ENCODE results near the gene FOXJ3. TPM values are rescaled to one million over a fixed set of nuclear protein-coding genes. Genes with fewer than 3 reads are reported as not detected.

Gene FOXJ3
- total and polyA plus RNA-seq, 10 donors: 8.9 to 85.8 (median 57.3) TPM

DNA sequence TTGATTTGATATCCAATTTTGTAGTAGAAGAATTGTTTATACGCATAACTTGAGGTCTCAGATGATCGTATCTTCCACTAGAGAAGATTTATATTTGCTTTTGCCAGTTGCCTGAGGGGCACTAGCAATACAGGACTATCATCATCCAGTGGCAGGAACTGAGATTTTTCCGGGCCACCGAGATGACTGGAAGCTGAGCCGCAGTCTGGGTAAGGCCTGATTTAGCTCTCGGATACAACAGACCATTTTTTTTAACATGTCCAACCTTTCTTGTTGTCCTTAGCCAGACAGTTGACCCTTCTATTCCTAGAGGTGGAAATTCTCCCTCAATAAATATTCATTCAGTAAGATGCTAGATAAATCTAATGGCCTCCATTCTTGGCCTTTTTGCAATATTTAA is 207.3 kb downstream of the FOXJ3 start:
- Histone ChIP-seq H3K4me3 (no peak overlapping the region), H3K27ac (no peak overlapping the region), H3K4me1 (no peaks in the 10 kb centered on the region), H3K9me3 (peaks cover 0 to under 1% (median 0%) of the 10 kb centered on the region in 8 donors), H3K27me3 (replicated peaks in 1 of 7) (peaks cover 0 to 5% (median 0%) of the 10 kb centered on the region in 7 donors), H3K36me3 (no peaks in the 10 kb centered on the region)
- DNase-seq: no peak
- intact Hi-C loops (cut with DNase I; ENCODE audit: low total_unique reads): no loop called here
- TF ChIP-seq, protein P1, sequence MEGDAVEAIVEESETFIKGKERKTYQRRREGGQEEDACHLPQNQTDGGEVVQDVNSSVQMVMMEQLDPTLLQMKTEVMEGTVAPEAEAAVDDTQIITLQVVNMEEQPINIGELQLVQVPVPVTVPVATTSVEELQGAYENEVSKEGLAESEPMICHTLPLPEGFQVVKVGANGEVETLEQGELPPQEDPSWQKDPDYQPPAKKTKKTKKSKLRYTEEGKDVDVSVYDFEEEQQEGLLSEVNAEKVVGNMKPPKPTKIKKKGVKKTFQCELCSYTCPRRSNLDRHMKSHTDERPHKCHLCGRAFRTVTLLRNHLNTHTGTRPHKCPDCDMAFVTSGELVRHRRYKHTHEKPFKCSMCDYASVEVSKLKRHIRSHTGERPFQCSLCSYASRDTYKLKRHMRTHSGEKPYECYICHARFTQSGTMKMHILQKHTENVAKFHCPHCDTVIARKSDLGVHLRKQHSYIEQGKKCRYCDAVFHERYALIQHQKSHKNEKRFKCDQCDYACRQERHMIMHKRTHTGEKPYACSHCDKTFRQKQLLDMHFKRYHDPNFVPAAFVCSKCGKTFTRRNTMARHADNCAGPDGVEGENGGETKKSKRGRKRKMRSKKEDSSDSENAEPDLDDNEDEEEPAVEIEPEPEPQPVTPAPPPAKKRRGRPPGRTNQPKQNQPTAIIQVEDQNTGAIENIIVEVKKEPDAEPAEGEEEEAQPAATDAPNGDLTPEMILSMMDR (IDR thresholded peaks at IDR 0.05 in 8 of 11, conservative IDR thresholded peaks at IDR 0.05 in 3 of 11): no peak
- TF ChIP-seq POLR2A (IDR thresholded peaks at IDR 0.05) (no peak), POLR2AphosphoS5 (IDR thresholded peaks at IDR 0.05) (no peak)
- WGBS, 5 donors: 91 to 96% (median 92%) methylated on average over 6 of the region's 6 CpGs

Other genes with a start within 250 kb of the FOXJ3 start
- gene GUCA2B, start 181.8 kb downstream of the FOXJ3 start, total RNA-seq: not detected
- gene GUCA2B, start 181.8 kb downstream of the FOXJ3 start, polyA plus RNA-seq: not detected
- gene GUCA2A, start 170.5 kb downstream of the FOXJ3 start, total RNA-seq: not detected
- not detected for gene GUCA2A, start 170.5 kb downstream of the FOXJ3 start, polyA plus RNA-seq
- gene RIMKLA, start 45.6 kb upstream of the FOXJ3 start, total RNA-seq: 1 to 10 TPM in 2 of 7 donors, under 1 TPM in 5; 0.13 to 1.4 (median 0.68) TPM
- under 1 TPM; 0.06 to 0.13 (median 0.07) TPM for gene RIMKLA, start 45.6 kb upstream of the FOXJ3 start, polyA plus RNA-seq
- 1 to 10 TPM in 3 of 7 donors, under 1 TPM in 3, not detected in 1; 0.46 to 4.3 (median 0.88) TPM for gene ZMYND12, start 120.8 kb upstream of the FOXJ3 start, total RNA-seq
- gene ZMYND12, start 120.8 kb upstream of the FOXJ3 start, polyA plus RNA-seq: 1 to 10 TPM; 1.5 to 2.1 (median 1.5) TPM
- 10 to 100 TPM; 48.4 to 64.2 (median 53.2) TPM for gene PPCS, start 121.3 kb upstream of the FOXJ3 start, total RNA-seq
- gene PPCS, start 121.3 kb upstream of the FOXJ3 start, polyA plus RNA-seq: 10 to 100 TPM; 82.5 to 96.3 (median 89.1) TPM
- gene CCDC30, start 128.1 kb upstream of the FOXJ3 start, total RNA-seq: 10 to 100 TPM in 1 of 7 donors, 1 to 10 TPM in 6; 1.9 to 11.6 (median 4.1) TPM
- 1 to 10 TPM in 1 of 3 donors, under 1 TPM in 2; 0.65 to 1.1 (median 0.80) TPM for gene CCDC30, start 128.1 kb upstream of the FOXJ3 start, polyA plus RNA-seq

All from spleen (tissue), 11 donors.